AG10803 (cell line): ENCODE data around the gene VEZF1.

ENCODE experiments used
- DNase-seq: peaks from one replicate; pipeline ENCODE4 v3.0.0; 2010; ENCODE audit warnings: low read depth
- H3K4me3 ChIP-seq: 2 replicates; pipeline ENCODE4 v1.5.1; 2011; ENCODE audit warnings: mild to moderate bottlenecking, low read length, control low read depth
- TF ChIP-seq, protein P1 (sequence below): conservative IDR thresholded peaks from 2 replicates; pipeline ENCODE4 v1.5.1; 2011; ENCODE audit warnings: mild to moderate bottlenecking, low read length, control low read depth, inconsistent platforms

Gene VEZF1

DNA sequence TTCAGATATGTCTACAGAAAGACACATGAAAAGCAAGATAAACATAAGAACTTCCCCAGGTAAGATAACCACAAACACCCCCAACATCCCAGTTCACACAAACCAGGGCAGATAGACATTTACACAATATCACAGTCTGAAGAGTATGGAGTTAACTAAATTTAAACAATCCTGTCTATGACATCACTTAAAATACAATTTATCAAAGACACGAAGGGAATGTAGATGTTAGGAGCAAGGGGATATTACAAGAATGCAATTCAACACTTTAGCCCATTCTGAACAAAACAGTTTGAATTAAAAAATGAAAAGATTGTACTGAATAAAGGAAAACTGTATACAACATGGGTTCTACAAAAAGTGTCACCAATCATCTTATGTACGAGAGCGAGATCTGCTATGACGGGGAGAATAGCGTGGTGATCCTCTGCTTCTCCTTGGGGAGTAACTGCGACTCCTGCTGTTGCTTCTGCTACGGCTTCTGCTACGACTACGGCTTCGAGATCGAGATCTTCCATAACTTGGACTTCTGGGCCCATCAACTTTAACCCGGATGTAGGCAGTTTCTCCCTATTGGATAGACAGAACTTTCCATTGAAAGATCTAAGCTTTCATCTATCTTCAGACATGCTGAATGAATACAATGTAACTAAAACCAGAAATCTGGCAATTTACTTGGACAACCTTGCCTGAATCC lies 17.1 kb upstream of the VEZF1 start:
- DNase-seq: no peak
- H3K4me3 ChIP-seq: peak overlapping the region; percentile 100
- TF ChIP-seq, protein P1, sequence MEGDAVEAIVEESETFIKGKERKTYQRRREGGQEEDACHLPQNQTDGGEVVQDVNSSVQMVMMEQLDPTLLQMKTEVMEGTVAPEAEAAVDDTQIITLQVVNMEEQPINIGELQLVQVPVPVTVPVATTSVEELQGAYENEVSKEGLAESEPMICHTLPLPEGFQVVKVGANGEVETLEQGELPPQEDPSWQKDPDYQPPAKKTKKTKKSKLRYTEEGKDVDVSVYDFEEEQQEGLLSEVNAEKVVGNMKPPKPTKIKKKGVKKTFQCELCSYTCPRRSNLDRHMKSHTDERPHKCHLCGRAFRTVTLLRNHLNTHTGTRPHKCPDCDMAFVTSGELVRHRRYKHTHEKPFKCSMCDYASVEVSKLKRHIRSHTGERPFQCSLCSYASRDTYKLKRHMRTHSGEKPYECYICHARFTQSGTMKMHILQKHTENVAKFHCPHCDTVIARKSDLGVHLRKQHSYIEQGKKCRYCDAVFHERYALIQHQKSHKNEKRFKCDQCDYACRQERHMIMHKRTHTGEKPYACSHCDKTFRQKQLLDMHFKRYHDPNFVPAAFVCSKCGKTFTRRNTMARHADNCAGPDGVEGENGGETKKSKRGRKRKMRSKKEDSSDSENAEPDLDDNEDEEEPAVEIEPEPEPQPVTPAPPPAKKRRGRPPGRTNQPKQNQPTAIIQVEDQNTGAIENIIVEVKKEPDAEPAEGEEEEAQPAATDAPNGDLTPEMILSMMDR: no peak; the same call in 1 of the 2 replicates

GRCh38 chr17:58004060-58004459 lies 16.0 kb upstream of the VEZF1 start:
- no peak for DNase-seq
- no peak overlapping the region for H3K4me3 ChIP-seq
- TF ChIP-seq, protein P1: no peak

DNA sequence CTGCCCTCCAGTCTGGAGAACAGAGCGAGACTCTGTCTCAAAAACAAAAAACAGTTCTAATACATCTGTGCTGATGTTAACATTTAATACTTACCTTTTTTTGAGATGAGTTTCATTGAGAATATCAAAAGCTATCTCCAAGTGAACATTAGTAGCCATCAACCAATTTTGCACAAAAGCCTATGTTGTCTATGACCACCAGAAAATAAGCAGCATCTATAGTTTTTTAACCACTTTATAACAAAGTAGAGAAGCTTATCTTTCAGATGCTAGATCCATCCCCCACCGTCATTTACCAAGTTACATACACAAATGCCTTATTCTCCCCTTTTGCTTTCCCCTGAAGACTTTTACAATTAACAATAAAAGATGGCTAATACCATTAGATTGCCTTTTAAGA lies 14.9 kb upstream of the VEZF1 start:
- H3K4me3 ChIP-seq: no peak overlapping the region
- TF ChIP-seq, protein P1: no peak
- no peak for DNase-seq

DNA sequence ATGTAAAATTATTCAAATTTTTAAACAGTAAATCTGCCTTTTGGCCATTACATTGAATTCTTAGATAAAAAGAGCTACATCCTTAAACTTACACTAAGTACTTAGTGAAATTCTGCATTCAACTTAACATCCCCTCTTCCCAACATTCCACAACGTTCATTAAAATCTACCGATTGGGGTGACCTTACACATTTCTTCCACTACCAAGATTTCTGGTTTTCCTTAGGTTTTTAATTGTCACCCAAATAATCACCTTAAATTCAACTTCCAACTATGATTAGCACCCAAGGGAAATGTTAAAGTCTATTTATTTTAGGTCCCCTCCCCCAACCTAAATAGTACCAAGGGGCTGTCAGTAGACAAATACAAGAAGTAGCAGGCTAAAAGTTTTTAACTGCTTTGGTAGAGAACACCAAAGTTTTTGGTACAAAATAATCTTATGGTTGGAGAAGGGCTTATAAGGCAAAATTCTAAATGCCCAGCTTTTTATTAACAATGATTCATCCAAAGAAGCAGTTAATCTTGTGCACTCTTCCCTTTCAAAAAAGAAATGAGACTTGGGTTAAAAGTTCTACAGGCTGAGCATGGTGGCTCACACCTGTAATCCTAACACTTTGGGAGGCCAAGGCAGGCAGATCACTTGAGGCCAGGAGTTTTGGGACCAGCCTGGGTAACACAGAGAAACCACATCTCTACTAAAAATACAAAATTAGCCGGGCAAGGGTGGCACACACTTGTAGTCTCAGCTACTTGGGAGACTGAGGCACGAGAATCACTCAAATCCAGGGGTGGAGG lies 14.3 kb upstream of the VEZF1 start:
- no peak for DNase-seq
- H3K4me3 ChIP-seq: no peak overlapping the region
- TF ChIP-seq, protein P1: no peak

DNA sequence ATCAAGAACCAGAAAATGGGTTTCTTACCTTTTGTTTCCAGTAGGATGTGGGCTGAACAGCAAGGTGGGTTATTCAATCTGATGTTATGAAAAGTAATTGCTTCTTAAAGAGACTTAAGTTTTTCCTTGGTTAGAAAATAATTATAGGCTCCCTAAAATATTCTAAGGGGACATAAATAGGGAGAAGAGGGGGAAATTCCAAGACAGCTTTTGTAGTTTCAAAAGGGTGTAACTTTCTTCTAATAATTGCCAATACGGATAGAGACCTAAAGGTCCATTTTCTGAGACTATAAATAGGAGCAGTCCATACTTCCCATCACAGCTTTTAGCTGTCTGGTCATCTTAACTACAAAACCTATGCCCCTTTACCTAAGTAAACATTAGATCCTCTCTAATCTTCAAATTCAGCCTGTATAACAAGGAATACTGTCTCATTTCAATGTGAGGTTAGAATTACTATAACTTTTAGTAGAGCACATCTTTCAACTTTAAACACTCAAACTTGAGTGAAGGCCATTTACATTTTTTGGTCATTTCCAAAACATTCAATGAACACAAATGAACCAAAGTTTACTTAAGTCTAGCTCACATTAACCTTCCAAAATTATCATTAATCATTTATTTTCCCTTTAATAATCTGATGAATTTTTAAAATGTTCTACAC lies 13.5 kb upstream of the VEZF1 start:
- H3K4me3 ChIP-seq: no peak overlapping the region
- no peak for DNase-seq
- TF ChIP-seq, protein P1: no peak

DNA sequence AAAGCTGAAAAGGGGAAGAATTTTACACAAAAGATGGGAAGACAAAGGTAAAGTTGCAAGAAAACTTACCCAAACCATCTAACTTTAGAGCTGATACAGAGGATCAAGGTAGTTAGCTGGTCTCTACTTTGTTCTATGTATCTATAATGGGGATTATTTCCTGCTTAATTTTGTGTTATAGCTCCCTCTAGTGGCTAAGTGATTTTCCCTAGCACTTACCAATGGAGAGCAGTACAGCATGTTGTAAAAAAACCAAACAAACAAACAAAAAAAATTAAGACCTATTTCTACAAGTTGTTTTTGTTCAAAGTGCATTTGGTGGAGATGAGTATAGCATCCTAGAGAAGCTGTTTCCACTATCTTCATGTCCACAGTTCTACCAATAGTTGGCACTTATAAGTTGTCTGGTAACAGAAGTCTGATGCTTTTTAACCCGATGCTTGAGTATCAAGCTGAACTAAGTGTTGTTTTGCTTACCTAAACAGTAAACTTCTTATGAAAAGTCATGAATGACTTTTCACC lies 11.5 kb upstream of the VEZF1 start:
- H3K4me3 ChIP-seq: no peak overlapping the region
- peak; percentile 74 for DNase-seq
- TF ChIP-seq, protein P1: peak; percentile 85
